Stimulated activated CD4-positive, alpha-beta T cell treated with anti-CD3 and anti-CD28 coated beads, Interleukin-2, amount 100 ng/mL, for 24 hours (primary cell): ENCODE measurements around the gene MSI2.

Source experiments
- DNase-seq, 2 donors: peaks; one replicate each; pipeline ENCODE4 v3.0.0-alpha.2; 2020

MSI2 gene

GRCh38 chr17:57533684-57534305 is 277.5 kb downstream of the MSI2 start:
- DNase-seq: no peak

GRCh38 chr17:57534863-57535248 is 278.5 kb downstream of the MSI2 start:
- DNase-seq: no peak

DNA sequence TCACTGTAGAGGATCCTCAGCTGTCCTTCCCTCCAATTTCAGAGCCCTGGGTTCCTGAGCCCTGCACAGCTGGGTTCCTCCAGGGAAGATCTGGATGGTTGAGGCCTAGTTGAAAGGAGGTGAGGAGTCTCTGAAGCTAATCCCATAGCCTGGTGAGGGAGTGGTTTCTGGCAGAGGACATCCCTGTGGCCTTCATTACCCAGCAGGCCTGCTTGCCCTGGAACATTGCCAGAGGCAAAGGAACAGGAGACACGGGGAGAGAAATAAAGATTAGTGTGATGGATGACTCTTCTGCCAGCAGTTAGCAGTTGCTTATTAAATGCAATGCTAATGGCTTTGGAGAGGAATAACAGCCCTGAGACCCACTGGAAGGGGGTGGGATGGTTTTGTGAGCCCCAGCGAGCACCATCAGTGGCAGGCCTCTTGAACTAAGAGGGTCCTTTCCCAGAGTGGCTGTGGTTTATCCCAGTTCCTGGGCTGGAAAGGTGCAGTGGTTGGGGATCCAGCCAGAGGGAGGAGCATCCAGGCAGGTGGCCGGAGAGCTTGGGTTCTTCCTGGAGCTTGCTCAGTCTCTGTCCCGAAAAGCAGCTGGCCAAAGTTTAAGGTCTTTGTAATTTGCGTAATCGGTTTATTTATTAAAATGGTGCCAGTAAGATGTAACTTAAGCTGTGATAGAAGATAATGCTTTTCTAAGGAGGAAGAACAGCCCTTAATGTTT is 279.1 kb downstream of the MSI2 start:
- no peak for DNase-seq

DNA sequence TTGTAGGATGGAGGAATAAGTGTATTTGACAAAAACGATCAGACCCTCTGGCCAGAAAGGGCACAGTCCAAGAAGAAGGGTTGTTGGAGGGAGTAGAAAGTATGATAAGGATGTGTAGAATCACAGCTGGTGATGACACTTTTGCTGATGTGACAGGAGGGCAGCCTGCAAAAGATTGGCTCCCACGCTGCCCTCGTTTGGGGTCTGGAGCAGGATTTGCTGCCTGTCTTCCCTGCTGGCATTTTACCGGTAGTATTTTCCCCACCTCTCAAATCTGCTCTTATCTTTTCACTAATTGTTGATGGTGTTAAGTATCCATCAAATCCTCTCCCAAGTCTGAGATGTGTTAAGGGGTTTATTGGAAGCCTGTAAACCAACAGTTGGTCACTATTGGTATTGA is 280.0 kb downstream of the MSI2 start:
- DNase-seq: no peak

DNA sequence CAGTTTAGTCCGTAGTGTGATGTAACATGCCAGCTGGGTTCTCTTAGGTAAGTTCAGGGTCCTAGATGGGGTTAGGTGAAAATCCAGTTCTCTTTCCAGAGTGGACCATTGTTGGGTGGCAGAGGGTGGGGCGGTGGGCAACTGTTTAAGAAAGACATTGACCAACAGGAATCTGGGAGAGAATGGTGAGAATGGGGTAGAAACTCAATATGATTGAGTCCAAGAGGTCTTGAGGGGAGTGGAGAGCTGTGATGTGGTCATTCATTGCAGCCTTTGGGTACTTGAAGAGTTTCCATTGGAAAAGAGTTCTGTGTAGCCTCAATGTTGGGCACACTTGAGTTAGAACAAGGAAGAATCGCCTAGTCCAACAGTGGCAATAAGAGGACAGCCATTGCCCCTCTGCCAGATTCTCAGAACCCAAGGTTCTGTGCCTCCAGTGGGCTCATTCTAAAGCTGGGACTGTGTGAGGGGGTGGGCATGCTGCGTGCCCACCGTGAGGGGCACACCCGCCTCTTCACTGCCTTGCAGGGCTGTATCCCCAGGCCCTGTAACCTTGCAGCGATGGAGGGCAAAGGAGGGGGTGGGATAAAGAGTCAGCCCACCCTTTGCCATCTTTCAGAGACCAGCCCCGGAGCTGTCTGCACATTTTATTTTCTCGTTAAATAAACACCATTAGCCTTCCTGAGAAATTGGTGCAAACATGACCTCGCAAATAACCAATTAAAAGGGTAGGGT is 280.6 kb downstream of the MSI2 start:
- DNase-seq: no peak

- no peak for DNase-seq
Measured at GRCh38 chr17:57537524-57538410, 281.4 kb downstream of the MSI2 start.

- no peak for DNase-seq
Measured at GRCh38 chr17:57538736-57539456, 282.6 kb downstream of the MSI2 start.

GRCh38 chr17:57539529-57540301 is 283.4 kb downstream of the MSI2 start:
- no peak for DNase-seq

DNA sequence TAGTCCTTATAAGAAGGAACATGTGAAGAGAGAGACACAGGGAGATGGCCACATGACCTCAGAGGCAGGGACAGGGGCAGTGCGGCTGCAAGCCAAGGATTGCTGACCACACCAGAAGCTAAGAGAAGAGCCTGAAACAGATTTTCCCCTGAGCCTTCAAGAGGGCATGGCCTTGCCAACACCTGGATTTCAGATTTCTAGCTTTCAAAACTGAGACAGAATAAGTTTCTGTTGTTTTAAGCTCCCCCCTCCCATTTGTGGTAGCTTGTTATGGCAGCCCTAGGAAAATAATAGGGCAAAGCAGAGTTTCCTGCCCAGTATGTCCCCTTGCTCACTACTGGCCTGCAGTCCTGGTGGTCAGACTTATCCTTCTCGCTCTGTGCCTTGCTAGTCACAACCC is 284.3 kb downstream of the MSI2 start:
- DNase-seq: no peak

- DNase-seq: no peak
Measured at GRCh38 chr17:57541049-57541448, 284.7 kb downstream of the MSI2 start.

DNA sequence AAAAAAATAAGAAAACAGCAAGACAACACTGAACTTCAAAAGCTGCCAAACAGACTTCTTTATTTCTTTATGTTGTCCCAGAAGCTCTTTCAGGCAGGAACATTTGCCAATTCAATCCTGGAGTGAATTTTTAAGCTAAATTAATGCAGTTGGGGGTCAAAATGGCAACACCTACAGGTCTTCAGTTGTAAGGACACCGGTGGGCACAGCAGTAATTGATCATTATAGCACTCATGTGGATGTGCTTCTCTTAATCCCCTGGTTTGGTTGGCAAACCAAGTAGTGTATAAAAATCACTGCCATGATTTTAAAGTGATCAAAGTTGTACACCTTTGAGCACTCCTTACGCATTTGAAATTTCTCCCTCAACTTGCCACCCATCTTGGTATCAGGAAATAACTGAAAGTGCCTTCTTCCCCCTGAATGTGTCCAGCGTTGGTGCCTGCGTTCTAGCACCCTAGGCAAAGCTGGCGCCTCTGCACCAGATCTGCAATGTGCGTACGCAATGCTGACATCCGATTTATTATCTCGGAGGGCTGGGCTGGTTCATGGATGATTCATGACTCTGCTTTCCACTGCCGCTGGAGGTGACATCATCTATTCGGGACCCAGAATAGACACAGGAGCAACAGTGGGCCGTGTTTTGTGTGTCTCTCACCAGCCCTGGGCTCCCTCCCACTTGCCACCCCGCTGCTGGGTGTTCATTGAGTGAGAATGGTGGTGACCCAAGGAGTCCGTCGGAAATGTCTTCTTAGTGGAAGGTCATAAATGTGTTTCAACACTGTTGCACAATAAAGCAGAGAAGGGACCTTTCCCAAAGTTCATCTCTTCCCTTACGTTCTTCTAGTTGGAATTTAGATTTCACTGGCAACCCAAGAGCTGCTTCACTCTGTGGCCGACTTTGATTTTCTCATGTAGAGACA is 285.4 kb downstream of the MSI2 start:
- no peak for DNase-seq

GRCh38 chr17:57542510-57542909 is 286.2 kb downstream of the MSI2 start:
- DNase-seq: no peak

DNA sequence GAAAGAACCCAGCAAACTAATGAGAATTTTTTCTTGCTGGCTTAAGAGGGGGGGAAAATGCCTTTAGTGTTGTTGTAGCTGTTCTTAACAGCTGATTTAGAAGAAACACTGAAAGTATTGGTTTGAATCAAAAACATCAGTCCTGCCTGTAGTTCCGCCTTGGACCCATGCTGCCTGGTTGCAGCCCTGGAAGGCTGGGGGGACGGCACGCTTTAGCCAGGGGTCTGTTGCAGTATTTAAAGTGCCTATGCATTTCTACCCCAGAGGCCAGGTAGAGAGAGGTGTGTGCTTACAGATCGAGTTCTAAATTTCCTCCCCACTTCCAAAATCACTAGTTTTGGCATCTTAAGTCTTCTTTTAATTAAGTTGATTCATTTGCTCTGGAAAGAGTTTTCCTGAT is 286.9 kb downstream of the MSI2 start:
- DNase-seq: no peak

DNA sequence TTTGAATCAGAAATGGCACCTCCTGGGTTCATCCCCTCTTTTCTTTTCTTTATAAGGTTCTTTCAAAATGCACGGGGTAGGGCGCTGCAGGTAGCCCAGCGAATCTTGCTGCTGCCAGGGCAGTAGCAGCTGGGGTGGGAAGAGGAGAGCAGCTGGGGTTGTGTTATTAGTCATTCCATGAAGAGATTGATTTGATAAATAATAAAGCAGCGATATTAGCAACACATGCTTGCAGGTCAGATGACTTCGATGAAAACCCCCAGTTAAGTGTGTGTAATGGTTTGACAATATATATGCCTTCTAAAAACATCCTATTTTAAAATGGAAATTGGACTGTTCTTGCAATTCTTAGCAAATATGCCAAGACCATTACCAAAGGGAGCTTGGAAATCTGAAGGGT is 288.1 kb downstream of the MSI2 start:
- DNase-seq: no peak

GRCh38 chr17:57544834-57545463 is 288.6 kb downstream of the MSI2 start:
- no peak for DNase-seq

GRCh38 chr17:57545731-57546342 is 289.5 kb downstream of the MSI2 start:
- no peak for DNase-seq

GRCh38 chr17:57548421-57549410 is 292.4 kb downstream of the MSI2 start:
- no peak for DNase-seq

- no peak for DNase-seq
Measured at GRCh38 chr17:57549468-57549867, 293.1 kb downstream of the MSI2 start.
